Measurements from ENCODE around the gene SLC45A2. TPM values are rescaled to one million over a fixed set of nuclear protein-coding genes. Genes with fewer than 3 reads are reported as not detected.

The SLC45A2 gene
- polyA plus RNA-seq, 1 donor from 2014 or later, result 1.2 TPM

- Histone ChIP-seq H3K79me2 (replicated peaks; ENCODE audit: insufficient read depth, low read length) (peaks cover 4% of the 10 kb centered on the region), H2AFZ (ENCODE audit: low read depth, low read length) (no peak overlapping the region), H3K9me3 (ENCODE audit: low read length) (no peaks in the 10 kb centered on the region), H3F3A (ENCODE audit: insufficient read depth, low read length, poor library complexity, severe bottlenecking) (no peaks in the 10 kb centered on the region), H3K27me3 (ENCODE audit: insufficient read depth, low read depth, low read length) (no peaks in the 10 kb centered on the region), H3K4me3 (ENCODE audit: low read length) (no peak overlapping the region), H3K9ac (ENCODE audit: low read length) (no peak overlapping the region), H4K20me1 (ENCODE audit: insufficient read depth) (no peaks in the 10 kb centered on the region), H3K9me2 (ENCODE audit: insufficient read depth, low read length) (no peaks in the 10 kb centered on the region), H3K4me2 (ENCODE audit: low read length) (no peak overlapping the region), H3K36me3 (ENCODE audit: insufficient read depth, low read length) (no peaks in the 10 kb centered on the region), H3K27ac (ENCODE audit: low read length) (no peak overlapping the region)
- TF ChIP-seq MXI1 (conservative IDR thresholded peaks at IDR 0.05; ENCODE audit: poor library complexity, severe bottlenecking) (no peak), CTCF (IDR thresholded peaks at IDR 0.05; ENCODE audit: poor library complexity, severe bottlenecking) (no peak), SMC3 (conservative IDR thresholded peaks at IDR 0.05; ENCODE audit: poor library complexity) (no peak), TAF1 (IDR thresholded peaks at IDR 0.05; ENCODE audit: low read depth) (no peak)
Measured at GRCh38 chr5:34001241-34001841, 16.8 kb upstream of the SLC45A2 start.

- H3K4me3 ChIP-seq (ENCODE audit: low read length), result no peak overlapping the region
- TF ChIP-seq MXI1 (conservative IDR thresholded peaks at IDR 0.05; ENCODE audit: poor library complexity, severe bottlenecking), result no peak
- no peak for TF ChIP-seq TAF1 (IDR thresholded peaks at IDR 0.05; ENCODE audit: low read depth)
- TF ChIP-seq SMC3 (conservative IDR thresholded peaks at IDR 0.05; ENCODE audit: poor library complexity), result no peak
- no peak for TF ChIP-seq REST (IDR thresholded peaks at IDR 0.05; ENCODE audit: borderline replicate concordance)
- TF ChIP-seq EZH2 (IDR thresholded peaks at IDR 0.05; ENCODE audit: borderline replicate concordance, insufficient read depth, low read length, poor library complexity, severe bottlenecking), result no peak
- no peak for TF ChIP-seq EP300 (conservative IDR thresholded peaks at IDR 0.05; ENCODE audit: poor library complexity, severe bottlenecking)
- TF ChIP-seq RAD21 (conservative IDR thresholded peaks at IDR 0.05), result no peak
- TF ChIP-seq CTCF (IDR thresholded peaks at IDR 0.05; ENCODE audit: poor library complexity, severe bottlenecking), result no peak
- no peak for TF ChIP-seq POLR2AphosphoS5 (IDR thresholded peaks at IDR 0.05)
- H3K9ac ChIP-seq (ENCODE audit: low read length), result no peak overlapping the region
- H2AFZ ChIP-seq (ENCODE audit: low read depth, low read length), result no peak overlapping the region
- no peaks in the 10 kb centered on the region for H3K79me2 ChIP-seq (replicated peaks; ENCODE audit: insufficient read depth, low read length)
- H3K27me3 ChIP-seq (ENCODE audit: insufficient read depth, low read depth, low read length), result no peaks in the 10 kb centered on the region
- H3F3A ChIP-seq (ENCODE audit: insufficient read depth, low read length, poor library complexity, severe bottlenecking), result no peaks in the 10 kb centered on the region
- no peak overlapping the region for H3K27ac ChIP-seq (ENCODE audit: low read length)
- no peak overlapping the region for H3K4me2 ChIP-seq (ENCODE audit: low read length)
- H3K9me3 ChIP-seq (ENCODE audit: low read length), result no peaks in the 10 kb centered on the region
- no peaks in the 10 kb centered on the region for H4K20me1 ChIP-seq (ENCODE audit: insufficient read depth)
- no peaks in the 10 kb centered on the region for H3K9me2 ChIP-seq (ENCODE audit: insufficient read depth, low read length)
- no peaks in the 10 kb centered on the region for H3K36me3 ChIP-seq (ENCODE audit: insufficient read depth, low read length)
Measured at GRCh38 chr5:33999978-34000377, 15.5 kb upstream of the SLC45A2 start.

Data from neural cell (in vitro differentiated cells).